Endothelial cell of umbilical vein (primary cell): Measurements from ENCODE around the gene LNPEP. TPM values are rescaled to one million over a fixed set of nuclear protein-coding genes. Genes with fewer than 3 reads are reported as not detected.

ENCODE experiments used
- BruUV-seq: library from RNA; stranded (reverse); fragments of 400-500 nt; replicated peaks from 2 replicates; lab custom pipeline; 2021; lab: Mats Ljungman, UMichigan
- CTCF ChIA-PET: fragments of 300-600, 350-600 bp; sonication (Branson Sonifier 250); formaldehyde crosslinking; loops from one replicate; lab custom pipeline; 2021; ENCODE audit warnings: antibody characterized with exemption, inconsistent platforms; lab: Charles Lee
- POLR2A ChIA-PET: fragments of 300-600, 350-600 bp; sonication (Branson Sonifier 250); formaldehyde crosslinking; loops from one replicate; lab custom pipeline; 2021; ENCODE audit warnings: antibody characterized with exemption, inconsistent platforms; lab: Charles Lee
- DNase-seq: peaks from one replicate; pipeline ENCODE4 v3.0.0-alpha.2; 2011; ENCODE audit warnings: low read depth, low spot score
- FAIRE-seq: peaks from 2 replicates; lab custom pipeline; 2011; peaks lifted over from hg19 to GRCh38; lab: Jason Lieb, UNC
- H2AFZ ChIP-seq: 2 replicates; pipeline ENCODE4 v1.6.0; 2012; ENCODE audit warnings: low read depth, low read length, control low read depth, inconsistent platforms
- H3K27ac ChIP-seq: 2 replicates; pipeline ENCODE4 v1.5.1; 2011; ENCODE audit warnings: low read depth, mild to moderate bottlenecking, control low read depth, low read length, moderate library complexity; ENCODE audit not compliant: insufficient read depth
- H3K27me3 ChIP-seq, 2 experiments: 2 replicates each; pipeline versions ENCODE4 v1.6.0 to v1.6.1; 2011; ENCODE audit warnings: low read length in 2 of 2, mixed read lengths in 1 of 2; ENCODE audit not compliant: control insufficient read depth in 2 of 2, insufficient read depth in 2 of 2
- H3K36me3 ChIP-seq, 2 experiments: 2 replicates in 1 of 2; 3 replicates in 1 of 2; pipeline ENCODE4 v1.5.1; 2011; ENCODE audit warnings: low read length in 2 of 2, mild to moderate bottlenecking in 1 of 2, moderate library complexity in 1 of 2; ENCODE audit not compliant: control insufficient read depth in 2 of 2, insufficient read depth in 2 of 2; ENCODE audit errors: extremely low read depth in 1 of 2
- H3K4me1 ChIP-seq: 3 replicates; pipeline ENCODE4 v1.5.1; 2011; ENCODE audit warnings: mild to moderate bottlenecking, low read length; ENCODE audit not compliant: control insufficient read depth, insufficient read depth; ENCODE audit errors: extremely low read depth
- H3K4me2 ChIP-seq: 2 replicates; pipeline ENCODE4 v1.6.1; 2011; ENCODE audit warnings: low read length, control low read depth, mixed read lengths; ENCODE audit not compliant: insufficient read depth
- H3K4me3 ChIP-seq, 3 experiments: fragments of 200-600 bp in 1 of 3; sonication (generic), shearing (Covaris generic) in 1 of 3; replicated peaks in 1 of 3; 2 replicates each; pipeline ENCODE4 v1.5.1; 2011 to 2016; ENCODE audit warnings: control low read depth in 3 of 3, low read length in 3 of 3, mild to moderate bottlenecking in 2 of 3, inconsistent platforms in 1 of 3, low read depth in 1 of 3, moderate library complexity in 1 of 3; ENCODE audit not compliant: insufficient read depth in 1 of 3
- H3K79me2 ChIP-seq: 2 replicates; pipeline ENCODE4 v1.6.0; 2012; ENCODE audit warnings: low read length, inconsistent platforms; ENCODE audit not compliant: control insufficient read depth, insufficient read depth
- H3K9ac ChIP-seq: replicated peaks from 2 replicates; pipeline ENCODE3; 2011; ENCODE audit warnings: low read length, control low read depth; ENCODE audit not compliant: insufficient read depth; ENCODE audit errors: extremely low read depth
- H3K9me1 ChIP-seq: replicated peaks from 3 replicates; pipeline ENCODE4 v1.6.0; 2011; ENCODE audit warnings: mild to moderate bottlenecking, low read length; ENCODE audit not compliant: control insufficient read depth, insufficient read depth; ENCODE audit errors: extremely low read depth
- H3K9me3 ChIP-seq: replicated peaks from 2 replicates; pipeline ENCODE4 v1.5.1; 2012; ENCODE audit warnings: low read length, inconsistent platforms; ENCODE audit not compliant: control insufficient read depth, insufficient read depth
- H4K20me1 ChIP-seq: replicated peaks from 2 replicates; pipeline ENCODE3; 2011; ENCODE audit warnings: mild to moderate bottlenecking, low read length; ENCODE audit not compliant: control insufficient read depth, insufficient read depth; ENCODE audit errors: extremely low read depth
- JUN ChIP-seq: IDR thresholded peaks from 2 replicates; pipeline ENCODE4 v1.6.1; 2011; ENCODE audit warnings: borderline replicate concordance, low read depth; ENCODE audit not compliant: insufficient read length, insufficient read depth
- POLR2AphosphoS5 ChIP-seq: IDR thresholded peaks from 2 replicates; pipeline ENCODE4 v1.6.1; 2012; ENCODE audit warnings: low read depth, mild to moderate bottlenecking, control low read depth, low read length, moderate library complexity; ENCODE audit not compliant: insufficient read depth
- dilution Hi-C: fragments of 300-500 bp; cut with MboI; formaldehyde crosslinking; loops from one replicate; pipeline ENCODE4 v1.15.0; 2019; ENCODE audit warnings: low sequenced_read_pairs; ENCODE audit not compliant: extremely low pct_ligation_motif_present
- intact Hi-C: fragments of 100-400 bp; cut with micrococcal nuclease; formaldehyde crosslinking; loops from one replicate; pipeline ENCODE4 v1.10.0; 2022
- polyA plus RNA-seq, 4 experiments: library from polyadenylated mRNA; depleted of rRNA in 3 of 4; stranded (reverse) in 3 of 4; unstranded in 1 of 4; fragments of >200 nt; gene quantifications; 2 replicates each; pipeline versions ENCODE4 v1.2.1 to v1.2.3, GENCODE V29; 2011 to 2012; ENCODE audit warnings: missing spikeins in 1 of 4
- total RNA-seq: library from RNA; stranded (reverse); gene quantifications from 2 replicates; pipeline ENCODE4 v1.2.3, GENCODE V29; 2021
- TF ChIP-seq, protein P1 (sequence below), 2 donors: IDR thresholded peaks; 1 replicate in 1 of 2; 2 replicates in 1 of 2; pipeline ENCODE4 v1.5.1; 2011; ENCODE audit warnings: low read length in 2 of 2, mild to moderate bottlenecking in 2 of 2, moderate library complexity in 2 of 2, control low read depth in 1 of 2, inconsistent platforms in 1 of 2, low read depth in 1 of 2; ENCODE audit not compliant: insufficient read depth in 1 of 2; ENCODE audit errors: extremely low read depth in 1 of 2

Gene LNPEP
- total and polyA plus RNA-seq, 2 donors (not counting 3 experiments of a cell fraction or from before 2014, with no cell fraction given): 7.0 to 23.5 TPM

DNA sequence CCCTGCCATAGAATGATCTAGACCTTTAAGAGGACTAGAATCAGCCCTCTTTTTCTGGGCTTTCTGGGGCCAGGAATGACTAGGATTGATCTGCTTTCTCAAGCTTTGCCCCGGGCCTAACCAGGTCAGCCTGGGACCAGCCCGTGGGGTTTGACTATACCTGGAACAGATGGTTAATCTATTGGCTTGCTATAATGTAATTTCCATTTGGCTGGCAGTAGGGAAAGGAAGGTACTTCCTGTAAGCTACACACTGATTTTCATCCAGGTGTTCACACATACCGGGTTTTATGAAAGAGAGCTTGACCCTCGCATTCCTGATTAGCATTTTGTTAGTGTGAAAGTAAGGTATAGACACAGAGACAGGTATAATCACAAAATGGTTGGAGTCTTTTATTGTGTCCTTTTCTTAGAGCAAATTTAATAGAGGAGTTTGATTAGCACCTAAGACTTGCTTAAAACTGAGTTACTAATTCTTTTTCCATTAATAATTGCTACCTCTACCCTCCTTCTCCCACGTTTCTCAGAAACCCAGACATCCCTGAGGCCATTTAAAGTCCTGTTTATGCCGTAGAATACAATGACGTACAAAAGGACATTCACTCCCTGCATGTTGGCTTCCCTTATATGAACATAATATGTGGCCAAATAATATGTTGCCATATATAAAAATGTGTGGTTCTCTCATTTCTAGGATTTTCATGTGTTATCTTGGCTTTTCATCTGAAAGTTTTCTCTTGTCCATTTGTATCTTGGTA is 17.3 kb downstream of the LNPEP start:
- no peaks in the 10 kb centered on the region for H3K9me3 ChIP-seq
- H3K4me3 ChIP-seq: no peak overlapping the region
- BruUV-seq: no TSS peak
- dilution Hi-C loops: no loop called here
- no peaks in the 10 kb centered on the region for H3K4me1 ChIP-seq
- FAIRE-seq: no peak
- H3K79me2 ChIP-seq: peaks cover 35% of the 10 kb centered on the region
- H3K27ac ChIP-seq: no peak overlapping the region
- no peak overlapping the region for H2AFZ ChIP-seq
- intact Hi-C loops: no loop called here
- ChIA-PET CTCF (interaction anchor here (1.3 kb wide), 1 partner anchor 10 kb away, joined by 5 read pairs; no protein-coding TSS in a partner anchor), POLR2A (no interaction called here)
- no peak overlapping the region for H3K9ac ChIP-seq
- no peak for DNase-seq
- peaks cover 0 to 2% of the 10 kb centered on the region in 2 experiments for H3K36me3 ChIP-seq
- no peak overlapping the region for H3K4me2 ChIP-seq
- H4K20me1 ChIP-seq: peaks cover 3% of the 10 kb centered on the region
- H3K27me3 ChIP-seq: no peaks in the 10 kb centered on the region
- H3K9me1 ChIP-seq: no peaks in the 10 kb centered on the region
- TF ChIP-seq, protein P1, sequence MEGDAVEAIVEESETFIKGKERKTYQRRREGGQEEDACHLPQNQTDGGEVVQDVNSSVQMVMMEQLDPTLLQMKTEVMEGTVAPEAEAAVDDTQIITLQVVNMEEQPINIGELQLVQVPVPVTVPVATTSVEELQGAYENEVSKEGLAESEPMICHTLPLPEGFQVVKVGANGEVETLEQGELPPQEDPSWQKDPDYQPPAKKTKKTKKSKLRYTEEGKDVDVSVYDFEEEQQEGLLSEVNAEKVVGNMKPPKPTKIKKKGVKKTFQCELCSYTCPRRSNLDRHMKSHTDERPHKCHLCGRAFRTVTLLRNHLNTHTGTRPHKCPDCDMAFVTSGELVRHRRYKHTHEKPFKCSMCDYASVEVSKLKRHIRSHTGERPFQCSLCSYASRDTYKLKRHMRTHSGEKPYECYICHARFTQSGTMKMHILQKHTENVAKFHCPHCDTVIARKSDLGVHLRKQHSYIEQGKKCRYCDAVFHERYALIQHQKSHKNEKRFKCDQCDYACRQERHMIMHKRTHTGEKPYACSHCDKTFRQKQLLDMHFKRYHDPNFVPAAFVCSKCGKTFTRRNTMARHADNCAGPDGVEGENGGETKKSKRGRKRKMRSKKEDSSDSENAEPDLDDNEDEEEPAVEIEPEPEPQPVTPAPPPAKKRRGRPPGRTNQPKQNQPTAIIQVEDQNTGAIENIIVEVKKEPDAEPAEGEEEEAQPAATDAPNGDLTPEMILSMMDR (IDR thresholded peaks at IDR 0.05; ENCODE audit: extremely low read depth in 1 of 2, insufficient read depth in 1 of 2, low read depth in 1 of 2, low read length in 2 of 2): no peak
- no peak for TF ChIP-seq POLR2AphosphoS5
- TF ChIP-seq JUN: no peak
